HepG2 (cell line): ENCODE results near the gene KIRREL2. TPM values are rescaled to one million over a fixed set of nuclear protein-coding genes. Genes with fewer than 3 reads are reported as not detected.

Experiments
- ASH2L ChIP-seq: fragments of 300-600, 200-600 bp; sonication (generic); IDR thresholded peaks from 2 replicates; pipeline ENCODE4 v1.7.0; 2017; ENCODE audit warnings: low read depth, mild to moderate bottlenecking, moderate library complexity, mixed read lengths, low read length; ENCODE audit not compliant: insufficient read length
- ATRX ChIP-seq: sonication (generic); formaldehyde crosslinking; IDR thresholded peaks from 2 replicates; pipeline ENCODE4 v1.4.0; 2020; ENCODE audit warnings: missing genetic modification reagents, borderline replicate concordance
- CENPX ChIP-seq: sonication (generic); formaldehyde crosslinking; IDR thresholded peaks from 2 replicates; pipeline ENCODE4 v1.9.0; 2021; ENCODE audit warnings: mild to moderate bottlenecking, missing genetic modification reagents, moderate library complexity
- CHD4 ChIP-seq: fragments of 200-600 bp; sonication (generic); IDR thresholded peaks from 2 replicates; pipeline ENCODE4 v1.7.0; 2017; ENCODE audit warnings: mild to moderate bottlenecking, low read length, borderline replicate concordance
- CREM ChIP-seq, 2 experiments: sonication (generic) in 1 of 2; formaldehyde crosslinking in 1 of 2; IDR thresholded peaks; 2 replicates each; pipeline versions ENCODE4 v1.4.0 to v1.6.1; 2016 to 2020; ENCODE audit warnings: antibody characterized with exemption in 1 of 2, mild to moderate bottlenecking in 1 of 2, missing genetic modification reagents in 1 of 2
- DNMT3B ChIP-seq: conservative IDR thresholded peaks from 2 replicates; pipeline ENCODE4 v1.6.1; 2016; ENCODE audit warnings: missing biosample characterization, control low read depth
- EED ChIP-seq: sonication (generic); formaldehyde crosslinking; IDR thresholded peaks from 2 replicates; pipeline ENCODE4 v1.5.0; 2020; ENCODE audit warnings: mild to moderate bottlenecking, missing genetic modification reagents
- HIC2 ChIP-seq: sonication (generic); formaldehyde crosslinking; IDR thresholded peaks from 2 replicates; pipeline ENCODE4 v1.9.0; 2022; ENCODE audit warnings: low read depth, missing genetic modification reagents
- HNRNPH1 ChIP-seq: fragments of 200-400 bp; formaldehyde crosslinking; optimal IDR thresholded peaks from 2 replicates; pipeline ENCODE3; 2017; ENCODE audit warnings: mild to moderate bottlenecking, low read depth, low read length
- IKZF4 ChIP-seq: sonication (generic); formaldehyde crosslinking; IDR thresholded peaks from 2 replicates; pipeline ENCODE4 v1.5.1; 2020; ENCODE audit warnings: borderline replicate concordance, mild to moderate bottlenecking, low read depth, missing genetic modification reagents; ENCODE audit errors: not compliant biosample characterization
- MAFK ChIP-seq, 2 experiments: IDR thresholded peaks in 1 of 2; conservative IDR thresholded peaks in 1 of 2; 2 replicates each; pipeline ENCODE4 v1.6.1; 2011; ENCODE audit warnings: improper control_type of control experiment in 2 of 2, low read length in 2 of 2
- MTF1 ChIP-seq: sonication (generic); formaldehyde crosslinking; IDR thresholded peaks from 2 replicates; pipeline ENCODE4 v1.5.0; 2020; ENCODE audit warnings: missing genetic modification reagents
- PHF5A ChIP-seq: IDR thresholded peaks from one replicate; pipeline ENCODE4 v1.6.1; 2018; ENCODE audit warnings: low read depth, missing genetic modification reagents; ENCODE audit not compliant: unreplicated experiment
- SIX1 ChIP-seq: sonication (generic); formaldehyde crosslinking; IDR thresholded peaks from 2 replicates; pipeline ENCODE4 v1.4.0; 2020; ENCODE audit warnings: missing genetic modification reagents, borderline replicate concordance
- STAT5B ChIP-seq: sonication (generic); formaldehyde crosslinking; IDR thresholded peaks from 2 replicates; pipeline ENCODE4 v1.4.0; 2020; ENCODE audit warnings: missing genetic modification reagents
- TOE1 ChIP-seq: sonication (generic); formaldehyde crosslinking; IDR thresholded peaks from 2 replicates; pipeline ENCODE4 v1.4.0; 2020; ENCODE audit warnings: mild to moderate bottlenecking, missing genetic modification reagents
- ZMAT3 ChIP-seq: sonication (generic); formaldehyde crosslinking; conservative IDR thresholded peaks from 2 replicates; pipeline ENCODE4 v1.7.0; 2021; ENCODE audit warnings: missing genetic modification reagents
- ZNF207 ChIP-seq: fragments of 450-650 bp; IDR thresholded peaks from 2 replicates; pipeline ENCODE4 v1.6.1; 2016; ENCODE audit warnings: antibody characterized with exemption, borderline replicate concordance
- ZNF382 ChIP-seq: sonication (generic); formaldehyde crosslinking; IDR thresholded peaks from 2 replicates; pipeline ENCODE4 v1.5.0; 2020; ENCODE audit warnings: missing genetic modification reagents, mild to moderate bottlenecking, borderline replicate concordance
- ZNF557 ChIP-seq: sonication (generic); formaldehyde crosslinking; IDR thresholded peaks from 2 replicates; pipeline ENCODE4 v1.4.0; 2020; ENCODE audit warnings: missing genetic modification reagents
- ZNF670 ChIP-seq: sonication (generic); formaldehyde crosslinking; IDR thresholded peaks from 2 replicates; pipeline ENCODE4 v1.8.0; 2022; ENCODE audit warnings: mild to moderate bottlenecking, missing genetic modification reagents, borderline replicate concordance
- ZNF737 ChIP-seq: sonication (generic); formaldehyde crosslinking; IDR thresholded peaks from 2 replicates; pipeline ENCODE4 v1.5.0; 2020; ENCODE audit warnings: missing genetic modification reagents, mild to moderate bottlenecking, borderline replicate concordance
- polyA plus RNA-seq, 8 experiments: library from polyadenylated mRNA; depleted of rRNA in 3 of 8; stranded (reverse) in 7 of 8; unstranded in 1 of 8; fragments of >200 nt; fragmentation: Illumina TruSeq in 4 of 8; extraction: Trizol in 4 of 8; gene quantifications; 2 replicates each; pipeline versions ENCODE4 v1.2.1 to v1.2.3, GENCODE V29; 2011 to 2016; ENCODE audit warnings: low read depth in 4 of 8, missing spikeins in 1 of 8, mixed read lengths in 1 of 8; ENCODE audit not compliant: insufficient read depth in 1 of 8
- total RNA-seq, 5 experiments: library from RNA; depleted of rRNA; stranded (reverse); fragments of >200 nt; fragmentation: Illumina TruSeq; extraction: Trizol; gene quantifications; 2 replicates each; pipeline ENCODE4 v1.2.3, GENCODE V29; 2016; ENCODE audit warnings: low read depth in 1 of 5
- TF ChIP-seq, protein P1 (sequence below): IDR thresholded peaks from 2 replicates; pipeline ENCODE4 v1.6.1; 2012; ENCODE audit warnings: low read length, improper control_type of control experiment
- TF ChIP-seq, protein P2 (sequence below): IDR thresholded peaks from 2 replicates; pipeline ENCODE4 v1.6.1; 2018; ENCODE audit warnings: missing genetic modification reagents, mild to moderate bottlenecking, missing compliant biosample characterization

The KIRREL2 gene
- total and polyA plus RNA-seq, 2 of the 13 experiments (the other 11 are each of a cell fraction or from before 2014, with no cell fraction given) = 0.18 to 2.4 TPM

DNA sequence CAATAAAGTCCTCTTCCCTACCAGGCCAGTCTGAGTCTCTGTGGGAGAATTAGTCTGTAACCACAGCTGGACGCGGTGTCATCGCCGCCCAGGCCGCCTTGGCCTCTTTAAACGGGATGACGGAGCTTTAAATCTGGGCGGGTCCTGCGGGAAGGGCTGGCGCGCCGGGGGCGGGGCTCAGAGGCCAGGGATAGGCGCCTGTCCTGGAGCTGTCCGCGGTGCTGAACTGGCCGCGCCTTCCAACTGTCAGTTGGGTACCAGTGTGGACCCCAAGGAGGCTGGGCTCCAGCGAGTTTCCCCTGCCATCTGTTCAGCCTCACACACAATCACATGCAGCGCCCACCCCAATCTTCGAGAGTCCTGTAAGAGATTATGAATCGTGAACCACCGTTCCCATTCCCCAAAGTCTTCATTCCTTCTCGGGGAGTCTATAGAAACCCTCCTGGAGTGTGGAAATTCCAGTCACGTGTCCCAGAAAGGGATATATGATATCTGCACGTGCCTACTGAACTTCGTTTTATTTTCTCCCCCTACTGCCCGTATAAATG is 23.1 kb downstream of the KIRREL2 start (continued):
- TF ChIP-seq CREM (IDR thresholded peaks at IDR 0.05) (0 out of 2 replicates have a peak, but pooled peaks have one; percentile 11), CREM (CRISPR knock-in tag; IDR thresholded peaks at IDR 0.05) (no peak), ZNF207 (no peak), MAFK (conservative IDR thresholded peaks at IDR 0.05 in 1 of 2, IDR thresholded peaks at IDR 0.05 in 1 of 2; ENCODE audit: low read length in 2 of 2) (no peak), CENPX (CRISPR knock-in tag) (no peak), ZNF382 (CRISPR knock-in tag) (no peak), TOE1 (no peak; the same call in 1 of the 2 replicates), MTF1 (peak; percentile 85; the same call in 1 of the 2 replicates), DNMT3B (CRISPR knock-in tag) (peak; percentile 91; the same call in 1 of the 2 replicates), IKZF4 (CRISPR knock-in tag) (peak; percentile 78), ZMAT3 (CRISPR knock-in tag) (peak; percentile 99), EED (CRISPR knock-in tag) (no peak; the same call in 1 of the 2 replicates), SIX1 (CRISPR knock-in tag) (0 out of 2 replicates have a peak, but pooled peaks have one; percentile 34), HNRNPH1 (no peak), CHD4 (no peak), STAT5B (peak; percentile 84; the same call in 1 of the 2 replicates), ASH2L (no peak), ZNF670 (CRISPR knock-in tag) (peak; percentile 44; the same call in 1 of the 2 replicates), PHF5A (CRISPR knock-in tag) (no peak), ZNF737 (CRISPR knock-in tag) (no peak), ZNF557 (CRISPR knock-in tag) (peak; percentile 86; the same call in 1 of the 2 replicates), ATRX (CRISPR knock-in tag) (no peak; the same call in 1 of the 2 replicates), HIC2 (CRISPR knock-in tag) (no peak)
- TF ChIP-seq, protein P1, sequence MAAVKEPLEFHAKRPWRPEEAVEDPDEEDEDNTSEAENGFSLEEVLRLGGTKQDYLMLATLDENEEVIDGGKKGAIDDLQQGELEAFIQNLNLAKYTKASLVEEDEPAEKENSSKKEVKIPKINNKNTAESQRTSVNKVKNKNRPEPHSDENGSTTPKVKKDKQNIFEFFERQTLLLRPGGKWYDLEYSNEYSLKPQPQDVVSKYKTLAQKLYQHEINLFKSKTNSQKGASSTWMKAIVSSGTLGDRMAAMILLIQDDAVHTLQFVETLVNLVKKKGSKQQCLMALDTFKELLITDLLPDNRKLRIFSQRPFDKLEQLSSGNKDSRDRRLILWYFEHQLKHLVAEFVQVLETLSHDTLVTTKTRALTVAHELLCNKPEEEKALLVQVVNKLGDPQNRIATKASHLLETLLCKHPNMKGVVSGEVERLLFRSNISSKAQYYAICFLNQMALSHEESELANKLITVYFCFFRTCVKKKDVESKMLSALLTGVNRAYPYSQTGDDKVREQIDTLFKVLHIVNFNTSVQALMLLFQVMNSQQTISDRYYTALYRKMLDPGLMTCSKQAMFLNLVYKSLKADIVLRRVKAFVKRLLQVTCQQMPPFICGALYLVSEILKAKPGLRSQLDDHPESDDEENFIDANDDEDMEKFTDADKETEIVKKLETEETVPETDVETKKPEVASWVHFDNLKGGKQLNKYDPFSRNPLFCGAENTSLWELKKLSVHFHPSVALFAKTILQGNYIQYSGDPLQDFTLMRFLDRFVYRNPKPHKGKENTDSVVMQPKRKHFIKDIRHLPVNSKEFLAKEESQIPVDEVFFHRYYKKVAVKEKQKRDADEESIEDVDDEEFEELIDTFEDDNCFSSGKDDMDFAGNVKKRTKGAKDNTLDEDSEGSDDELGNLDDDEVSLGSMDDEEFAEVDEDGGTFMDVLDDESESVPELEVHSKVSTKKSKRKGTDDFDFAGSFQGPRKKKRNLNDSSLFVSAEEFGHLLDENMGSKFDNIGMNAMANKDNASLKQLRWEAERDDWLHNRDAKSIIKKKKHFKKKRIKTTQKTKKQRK = no peak
- TF ChIP-seq, protein P2, sequence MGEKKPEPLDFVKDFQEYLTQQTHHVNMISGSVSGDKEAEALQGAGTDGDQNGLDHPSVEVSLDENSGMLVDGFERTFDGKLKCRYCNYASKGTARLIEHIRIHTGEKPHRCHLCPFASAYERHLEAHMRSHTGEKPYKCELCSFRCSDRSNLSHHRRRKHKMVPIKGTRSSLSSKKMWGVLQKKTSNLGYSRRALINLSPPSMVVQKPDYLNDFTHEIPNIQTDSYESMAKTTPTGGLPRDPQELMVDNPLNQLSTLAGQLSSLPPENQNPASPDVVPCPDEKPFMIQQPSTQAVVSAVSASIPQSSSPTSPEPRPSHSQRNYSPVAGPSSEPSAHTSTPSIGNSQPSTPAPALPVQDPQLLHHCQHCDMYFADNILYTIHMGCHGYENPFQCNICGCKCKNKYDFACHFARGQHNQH (CRISPR knock-in tag) = peak; percentile 90
